Duodenal mucosa (tissue), 2 donors: ENCODE results near the gene REPIN1.
A peak's percentile ranks its signal among the peaks of the same experiment; 100 is the strongest.

Source experiments
- H3K27ac ChIP-seq: one replicate; pipeline ENCODE4 v1.7.0; 2013; ENCODE audit warnings: low read depth, low read length
- H3K27me3 ChIP-seq, 2 donors: one replicate each; pipeline ENCODE4 v1.7.0; 2013; ENCODE audit warnings: low read length in 2 of 2, control low read depth in 1 of 2; ENCODE audit not compliant: insufficient read depth in 2 of 2, control insufficient read depth in 1 of 2
- H3K36me3 ChIP-seq, 2 donors: one replicate each; pipeline ENCODE4 v1.7.0; 2013; ENCODE audit warnings: low read length in 2 of 2, control low read depth in 1 of 2; ENCODE audit not compliant: insufficient read depth in 2 of 2, control insufficient read depth in 1 of 2
- H3K4me1 ChIP-seq, 2 donors: one replicate each; pipeline ENCODE4 v1.7.0; 2013; ENCODE audit warnings: low read length in 2 of 2, control low read depth in 1 of 2; ENCODE audit not compliant: insufficient read depth in 2 of 2, control insufficient read depth in 1 of 2
- H3K4me3 ChIP-seq, 2 donors: one replicate each; pipeline ENCODE4 v1.7.0; 2013; ENCODE audit warnings: low read length in 2 of 2, low read depth in 1 of 2
- H3K9ac ChIP-seq, 2 donors: one replicate each; pipeline ENCODE4 v1.7.0; 2013; ENCODE audit warnings: low read length in 2 of 2, low read depth in 1 of 2
- H3K9me3 ChIP-seq, 2 donors: one replicate each; pipeline ENCODE4 v1.7.0; 2013; ENCODE audit warnings: low read length in 2 of 2, control low read depth in 1 of 2; ENCODE audit not compliant: control insufficient read depth in 1 of 2

The REPIN1 gene

DNA sequence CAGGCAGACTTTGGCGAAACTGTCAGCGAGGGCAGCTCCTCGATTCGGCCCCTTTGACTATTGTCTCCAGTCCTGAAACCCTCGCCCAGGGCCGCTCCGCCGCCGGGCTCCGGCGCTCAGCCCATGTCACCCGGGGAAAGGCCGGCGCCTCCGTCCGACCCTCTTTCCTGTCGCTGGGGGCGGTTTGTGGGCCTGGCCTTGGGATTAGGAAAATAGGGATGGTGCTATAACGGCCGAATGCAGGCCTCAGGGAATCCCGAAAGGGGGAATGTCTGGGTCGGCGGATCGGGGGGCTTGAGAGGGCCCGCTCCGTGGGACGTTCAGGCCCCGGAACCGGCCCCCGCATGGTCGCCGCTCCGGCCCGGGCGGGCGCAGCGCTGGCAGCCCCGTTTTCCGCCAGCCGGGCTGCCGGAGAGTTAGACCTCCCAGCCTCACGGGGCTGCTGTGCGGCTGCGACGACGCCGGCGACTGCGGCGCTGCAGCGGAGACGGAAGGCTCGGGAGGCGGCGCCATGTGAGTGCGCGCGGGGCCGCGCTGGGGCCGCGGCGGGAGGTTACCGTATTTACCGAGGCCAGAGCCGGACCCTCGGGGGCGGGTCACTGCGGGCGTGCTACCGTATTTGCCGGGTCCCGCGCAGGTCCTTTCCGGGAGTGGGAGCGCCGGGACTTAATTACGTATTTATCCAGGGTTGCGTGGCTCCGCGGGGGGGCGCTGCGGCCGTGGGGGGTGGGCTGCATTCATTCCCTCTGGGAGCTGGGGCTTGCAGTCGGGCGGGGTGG, 36.4 kb downstream of the REPIN1 start:
- Histone ChIP-seq H3K4me1 (peaks cover 39 to 40% of the 10 kb centered on the region in 2 donors), H3K36me3 (peaks cover 0 to 4% of the 10 kb centered on the region in 2 donors), H3K9me3 (no peaks in the 10 kb centered on the region), H3K27me3 (no peaks in the 10 kb centered on the region), H3K4me3 (peak overlapping the region; percentile 82 to 86), H3K27ac (peak overlapping the region; percentile 77), H3K9ac (peak overlapping the region; percentile 83 to 91)

DNA sequence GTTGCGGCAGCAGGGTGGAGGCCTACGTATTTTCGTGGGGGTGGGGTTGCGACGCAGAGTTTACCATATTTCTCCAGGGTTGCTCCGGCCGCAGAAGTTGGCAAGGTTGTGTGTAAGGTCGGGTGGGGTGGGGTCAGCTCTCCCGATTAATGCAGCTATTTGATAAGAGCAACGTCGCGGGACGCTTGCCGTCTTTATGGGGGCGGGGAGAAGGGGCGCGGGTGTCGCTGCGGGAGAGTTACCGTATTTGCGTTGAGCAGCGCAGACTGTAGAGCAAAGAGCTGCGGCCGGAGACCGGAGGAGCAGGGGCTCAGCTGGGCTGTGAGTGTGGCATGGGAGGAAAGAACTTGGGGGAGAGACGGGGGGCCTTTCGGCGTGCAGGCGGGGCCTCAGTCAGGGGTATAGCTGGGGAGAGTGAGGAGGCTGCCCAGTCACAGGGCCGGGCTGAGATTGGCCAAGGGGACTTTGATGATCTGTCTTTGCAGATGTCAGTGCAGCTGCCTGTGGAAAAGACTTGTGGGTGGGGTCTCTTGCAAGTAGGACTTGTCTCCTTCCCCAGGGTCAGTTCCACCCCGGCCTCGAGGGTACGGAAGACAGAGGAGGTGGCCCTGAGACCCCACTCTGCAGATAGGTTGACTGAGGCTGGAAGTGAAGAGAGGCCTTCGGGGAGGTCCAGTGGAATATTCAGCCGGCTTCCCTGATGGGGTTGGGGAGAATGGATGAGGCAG, 37.1 kb downstream of the REPIN1 start:
- H3K36me3 ChIP-seq = peaks cover 0 to 12% of the 10 kb centered on the region in 2 donors
- peaks cover 36 to 39% of the 10 kb centered on the region in 2 donors for H3K4me1 ChIP-seq
- peak overlapping the region; percentile 82 to 86 for H3K4me3 ChIP-seq
- H3K27ac ChIP-seq = peak overlapping the region; percentile 77
- H3K9ac ChIP-seq = peak overlapping the region; percentile 83 to 91
- no peaks in the 10 kb centered on the region for H3K27me3 ChIP-seq
- no peaks in the 10 kb centered on the region for H3K9me3 ChIP-seq

DNA sequence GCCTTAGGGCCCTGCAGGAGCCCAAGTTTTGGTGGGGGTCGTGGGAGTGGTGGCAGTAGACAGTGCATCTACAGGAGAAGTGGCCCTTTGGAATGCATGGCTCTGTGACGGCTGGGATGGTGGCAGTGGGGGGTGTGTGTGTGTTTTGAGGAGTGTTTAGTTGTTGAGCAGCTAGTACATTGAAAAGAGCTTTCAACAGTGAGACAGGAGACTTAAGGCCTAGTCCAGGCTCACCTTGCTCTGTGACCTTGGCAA, 37.6 kb downstream of the REPIN1 start:
- Histone ChIP-seq H3K4me3 (peak overlapping the region; percentile 82 to 86), H3K9ac (peak overlapping the region; percentile 83 to 91), H3K9me3 (no peaks in the 10 kb centered on the region), H3K27ac (peak overlapping the region; percentile 77), H3K27me3 (no peaks in the 10 kb centered on the region), H3K4me1 (peaks cover 36 to 39% of the 10 kb centered on the region in 2 donors), H3K36me3 (peaks cover 0 to 15% of the 10 kb centered on the region in 2 donors)

DNA sequence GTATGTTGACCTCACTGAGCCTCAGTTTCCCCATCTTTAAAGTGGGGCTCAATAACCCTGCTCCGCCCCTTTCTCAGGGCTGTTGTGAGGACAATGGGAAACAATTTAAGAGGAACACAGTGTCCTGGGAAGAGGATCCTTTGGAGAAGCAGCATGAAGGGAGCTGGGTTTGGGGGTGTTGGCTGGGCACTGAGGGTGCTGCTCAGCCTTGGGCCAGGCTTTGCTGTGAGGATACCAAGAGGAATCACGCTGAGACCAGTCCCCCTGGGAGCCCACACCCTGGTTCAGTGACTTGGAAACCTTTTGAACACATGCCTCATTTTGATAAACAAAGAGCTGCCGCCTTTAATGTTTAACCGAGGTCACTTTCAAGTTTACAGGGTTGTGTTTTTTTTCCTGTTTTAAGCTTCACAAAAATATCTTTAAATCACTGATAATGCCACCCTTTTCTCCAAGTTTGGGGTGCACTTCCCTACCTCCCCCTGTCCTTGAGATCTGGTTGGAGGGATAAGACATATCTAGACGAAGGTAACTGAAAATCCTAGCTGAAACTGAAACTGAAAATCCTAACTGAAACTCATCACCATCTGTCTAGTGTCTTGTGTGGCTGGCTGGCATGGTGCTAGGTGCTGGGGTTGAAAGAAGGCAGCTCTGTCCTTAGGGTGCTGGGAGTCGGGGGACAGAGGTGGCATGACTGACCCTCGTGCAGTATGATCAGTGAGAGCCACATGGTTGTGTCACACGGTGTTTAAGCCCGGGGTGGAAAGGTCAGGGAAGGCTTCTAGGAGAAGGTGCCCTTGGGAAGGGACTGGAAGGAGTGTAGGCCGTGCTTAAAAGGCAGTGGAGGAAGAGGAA, 38.2 kb downstream of the REPIN1 start:
- H3K4me3 ChIP-seq = peak overlapping the region; percentile 82 to 86
- H3K27ac ChIP-seq = peak overlapping the region; percentile 77
- peaks cover 0 to 20% of the 10 kb centered on the region in 2 donors for H3K36me3 ChIP-seq
- H3K27me3 ChIP-seq = no peaks in the 10 kb centered on the region
- no peaks in the 10 kb centered on the region for H3K9me3 ChIP-seq
- peak overlapping the region; percentile 83 to 91 for H3K9ac ChIP-seq
- peaks cover 36 to 39% of the 10 kb centered on the region in 2 donors for H3K4me1 ChIP-seq

DNA sequence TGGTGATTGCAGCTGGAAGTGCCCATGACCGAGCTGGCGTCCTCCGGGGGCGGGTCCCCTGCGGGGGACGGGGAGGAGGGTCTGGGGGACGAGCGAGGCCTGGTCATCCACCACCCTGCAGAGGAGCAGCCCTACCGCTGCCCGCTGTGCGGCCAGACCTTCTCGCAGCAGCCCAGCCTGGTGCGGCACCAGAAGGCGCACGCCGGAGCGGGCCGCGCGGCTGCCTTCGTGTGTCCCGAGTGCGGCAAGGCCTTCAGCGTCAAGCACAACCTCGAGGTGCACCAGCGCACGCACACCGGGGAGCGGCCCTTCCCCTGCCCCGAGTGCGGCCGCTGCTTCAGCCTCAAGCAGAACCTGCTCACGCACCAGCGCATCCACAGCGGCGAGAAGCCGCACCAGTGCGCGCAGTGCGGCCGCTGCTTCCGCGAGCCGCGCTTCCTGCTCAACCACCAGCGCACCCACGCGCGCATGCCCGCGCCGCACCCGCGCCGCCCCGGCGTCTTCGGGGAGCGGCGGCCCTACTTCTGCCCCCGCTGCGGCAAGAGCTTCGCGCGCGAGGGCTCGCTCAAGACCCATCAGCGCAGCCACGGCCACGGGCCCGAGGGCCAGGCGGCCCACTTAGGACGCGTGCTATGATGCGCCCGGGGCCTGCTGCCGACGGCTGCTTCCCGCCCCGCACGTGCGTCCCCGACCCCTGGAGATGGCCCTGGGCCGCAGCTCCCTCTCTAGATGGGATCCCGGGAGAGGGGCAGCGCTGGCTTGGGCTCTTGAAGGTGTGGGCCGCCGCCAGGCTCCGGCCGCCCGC, 39.2 kb downstream of the REPIN1 start:
- H3K4me1 ChIP-seq = peaks cover 33 to 35% of the 10 kb centered on the region in 2 donors
- H3K4me3 ChIP-seq = no peak overlapping the region
- H3K9ac ChIP-seq = no peak overlapping the region
- no peaks in the 10 kb centered on the region for H3K9me3 ChIP-seq
- no peaks in the 10 kb centered on the region for H3K27me3 ChIP-seq
- no peak overlapping the region for H3K27ac ChIP-seq
- peaks cover 0 to 20% of the 10 kb centered on the region in 2 donors for H3K36me3 ChIP-seq

DNA sequence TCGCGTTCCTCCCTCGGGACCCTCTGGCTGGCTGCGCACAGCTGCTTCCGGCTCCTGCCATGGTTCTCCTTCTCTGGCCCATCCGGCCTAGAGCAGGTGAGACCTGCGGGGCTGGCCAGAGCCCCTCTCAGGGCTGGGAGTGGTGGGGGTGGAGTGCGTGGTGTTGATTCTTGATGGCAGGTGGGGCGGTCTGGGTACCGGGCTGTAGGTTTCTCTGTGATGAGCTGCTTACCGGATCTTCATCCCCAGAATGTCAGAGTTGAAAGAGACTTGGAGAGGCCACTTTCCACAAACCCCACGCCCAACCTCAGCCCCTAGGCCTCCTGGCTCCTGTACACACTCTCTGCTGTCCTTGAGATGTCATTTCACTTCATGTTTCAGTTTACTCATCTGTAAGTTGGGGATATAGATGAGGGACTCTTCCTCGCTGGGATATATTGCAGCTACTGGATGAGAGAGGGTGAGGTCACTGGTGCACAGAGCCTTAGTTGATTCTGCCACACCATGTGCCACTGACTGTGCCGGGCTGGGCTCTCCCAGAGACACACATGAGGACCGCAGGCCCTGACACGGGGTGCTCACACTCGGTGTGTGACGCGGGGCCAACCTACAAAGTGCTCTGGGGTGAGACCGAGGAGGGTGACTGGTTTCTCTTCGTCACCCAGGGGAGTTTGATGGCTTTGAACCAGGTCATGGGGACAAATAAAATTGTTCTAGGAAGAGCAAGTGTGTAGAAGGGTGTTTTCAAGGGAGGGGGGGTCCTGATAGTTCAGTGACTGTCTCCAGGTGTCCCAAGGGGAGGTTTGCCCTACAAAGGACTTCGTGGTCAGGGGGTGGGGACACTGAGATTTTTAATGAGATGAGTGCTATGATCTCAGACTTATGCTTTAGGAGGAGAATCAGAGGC, 40.0 kb downstream of the REPIN1 start:
- Histone ChIP-seq H3K36me3 (peaks cover 0 to 20% of the 10 kb centered on the region in 2 donors), H3K4me3 (no peak overlapping the region), H3K27me3 (no peaks in the 10 kb centered on the region), H3K9me3 (no peaks in the 10 kb centered on the region), H3K4me1 (peaks cover 24 to 27% of the 10 kb centered on the region in 2 donors), H3K9ac (no peak overlapping the region), H3K27ac (no peak overlapping the region)

DNA sequence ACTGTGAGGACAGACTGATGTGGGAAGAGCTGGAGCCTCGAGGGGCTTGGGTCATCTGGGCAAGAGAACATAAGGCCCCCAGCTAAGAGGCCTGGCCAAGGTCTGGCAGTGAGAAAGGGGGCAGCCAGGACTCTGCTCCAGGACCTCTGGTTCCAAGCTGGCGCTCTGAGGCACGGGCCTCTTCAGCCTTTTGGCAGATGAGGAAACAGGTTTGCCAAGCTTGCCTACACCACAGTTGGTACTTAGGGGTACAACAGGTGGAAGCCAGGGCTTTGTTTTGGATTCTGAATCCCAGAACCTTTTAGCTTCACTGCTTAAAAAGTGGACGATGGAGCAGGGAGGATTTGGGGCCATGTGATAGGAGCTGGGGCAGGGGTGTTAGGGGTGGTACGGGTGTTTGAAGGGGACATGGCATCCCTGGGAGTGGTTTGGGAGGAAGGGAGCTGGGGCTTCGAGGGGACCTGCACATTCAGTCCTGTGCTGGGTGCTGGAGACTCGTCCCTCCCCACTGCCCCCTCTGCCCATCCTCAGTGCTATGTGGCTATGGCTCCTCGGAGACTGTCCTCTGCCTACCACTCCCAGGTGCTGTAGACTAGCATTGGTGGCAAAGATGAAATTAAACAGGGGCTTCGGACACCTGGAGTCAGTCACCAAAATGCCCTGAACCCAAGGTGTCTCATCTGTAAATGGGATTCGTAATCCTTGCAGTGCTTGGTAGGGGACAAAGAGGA, 40.8 kb downstream of the REPIN1 start:
- Histone ChIP-seq H3K9ac (no peak overlapping the region), H3K36me3 (peaks cover 0 to 20% of the 10 kb centered on the region in 2 donors), H3K4me3 (no peak overlapping the region), H3K9me3 (no peaks in the 10 kb centered on the region), H3K27me3 (no peaks in the 10 kb centered on the region), H3K27ac (no peak overlapping the region), H3K4me1 (peaks cover 16 to 19% of the 10 kb centered on the region in 2 donors)

DNA sequence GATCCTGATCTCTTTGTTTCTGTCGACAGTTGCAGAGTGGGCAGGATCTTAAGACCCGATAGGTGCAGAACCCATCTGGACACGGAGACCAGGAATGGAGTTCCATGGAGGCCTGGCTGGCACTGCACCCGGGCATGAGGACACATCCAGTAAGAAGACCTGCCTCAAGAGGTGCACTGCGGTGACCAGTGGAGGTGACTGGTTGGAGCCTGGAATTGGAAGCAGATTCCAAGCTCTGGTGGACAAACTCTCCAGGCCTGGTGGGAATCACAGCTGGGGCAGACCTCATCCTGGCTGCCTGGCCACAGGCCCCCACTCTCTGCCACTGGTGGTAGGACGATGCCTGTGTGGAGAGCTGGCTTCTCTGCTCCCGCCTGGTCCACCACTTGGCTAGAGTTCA, 41.5 kb downstream of the REPIN1 start:
- Histone ChIP-seq H3K4me3 (no peak overlapping the region), H3K36me3 (peaks cover 0 to 20% of the 10 kb centered on the region in 2 donors), H3K27me3 (no peaks in the 10 kb centered on the region), H3K9ac (no peak overlapping the region), H3K4me1 (peaks cover 15 to 16% of the 10 kb centered on the region in 2 donors), H3K27ac (no peak overlapping the region), H3K9me3 (no peaks in the 10 kb centered on the region)
